Ishikawa (cell line): ENCODE data around the gene LEMD2.

Experiments
- CREB1 ChIP-seq: IDR thresholded peaks from 2 replicates; pipeline ENCODE4 v1.6.1; 2012; ENCODE audit warnings: low read depth
- EP300 ChIP-seq: IDR thresholded peaks from 2 replicates; pipeline ENCODE4 v1.6.1; 2012; ENCODE audit warnings: borderline replicate concordance
- FOXM1 ChIP-seq: IDR thresholded peaks from 2 replicates; pipeline ENCODE4 v1.6.1; 2012; ENCODE audit warnings: low read depth, borderline replicate concordance
- RAD21 ChIP-seq: IDR thresholded peaks from 2 replicates; pipeline ENCODE4 v1.6.1; 2012; ENCODE audit warnings: low read depth
- USF1 ChIP-seq: IDR thresholded peaks from 2 replicates; pipeline ENCODE4 v1.6.1; 2012
- YY1 ChIP-seq: IDR thresholded peaks from 2 replicates; pipeline ENCODE4 v1.6.1; 2012; ENCODE audit warnings: low read depth
- ZBTB7A ChIP-seq: IDR thresholded peaks from 2 replicates; pipeline ENCODE4 v1.6.1; 2012; ENCODE audit warnings: low read depth

- TF ChIP-seq USF1 (no peak), YY1 (no peak), RAD21 (no peak), FOXM1 (no peak), CREB1 (no peak), ZBTB7A (no peak), EP300 (no peak)
These were observed 6.1 kb upstream of the LEMD2 start for GRCh38 chr6:33794910-33795623.
